Hepatocyte (in vitro differentiated cells): ENCODE measurements around the gene SIL1.

ENCODE experiments used
- EZH2 ChIP-seq: fragments of 200-600 bp; sonication (generic); IDR thresholded peaks from 2 replicates; pipeline ENCODE4 v1.6.1; 2016; ENCODE audit warnings: antibody characterized with exemption, mild to moderate bottlenecking, borderline replicate concordance
- EZH2phosphoT487 ChIP-seq: fragments of 200-600 bp; sonication (generic); IDR thresholded peaks from one replicate; pipeline ENCODE4 v1.6.1; 2018; ENCODE audit warnings: antibody characterized with exemption, mild to moderate bottlenecking, low read depth, moderate library complexity; ENCODE audit not compliant: unreplicated experiment, severe bottlenecking
- TF ChIP-seq, protein P1 (sequence below): fragments of 200-600 bp; sonication (generic); IDR thresholded peaks from 2 replicates; pipeline ENCODE4 v1.5.1; 2016; ENCODE audit warnings: antibody characterized with exemption, mild to moderate bottlenecking; ENCODE audit not compliant: poor library complexity

DNA sequence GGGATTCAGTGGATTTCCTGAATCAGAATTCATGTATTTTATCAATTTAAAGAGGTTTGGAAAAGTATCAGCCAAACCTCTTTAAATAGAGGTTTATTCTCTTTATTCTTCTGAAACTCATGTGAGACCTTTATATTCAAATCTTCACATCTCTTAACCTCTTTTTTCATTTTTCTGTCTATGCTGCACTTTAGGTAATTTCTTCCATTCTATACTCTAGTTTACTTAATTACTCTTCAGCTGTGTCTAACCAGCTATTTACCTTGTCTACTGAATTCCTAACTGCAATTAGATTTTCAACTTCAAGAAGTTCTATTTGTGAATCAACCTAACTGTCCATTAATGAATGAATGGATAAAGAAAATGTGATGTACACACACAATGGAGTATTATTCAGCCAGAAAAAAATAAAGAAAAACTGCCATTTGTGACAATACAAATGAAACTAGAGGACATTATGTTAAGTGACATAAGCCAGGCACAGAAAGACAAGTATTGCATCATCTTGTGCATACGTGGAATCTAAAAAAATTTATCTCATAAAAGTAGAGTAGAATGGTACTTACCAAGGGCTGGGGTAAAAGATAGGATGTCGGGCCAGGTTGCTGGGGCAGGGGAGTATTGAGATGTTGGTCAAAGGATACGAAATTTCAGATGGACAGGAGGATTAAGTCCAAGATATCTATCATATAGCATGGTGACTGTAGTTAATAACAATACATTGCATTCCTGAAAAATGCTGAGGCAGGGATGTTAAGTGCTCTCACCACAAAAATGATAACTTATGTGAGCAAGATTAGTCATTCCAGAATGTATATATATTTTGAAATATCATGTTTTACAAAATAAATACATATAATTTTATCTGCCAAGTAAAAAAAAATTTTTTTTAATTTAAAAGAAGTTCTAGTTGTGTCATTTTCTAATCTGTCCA, 193.5 kb downstream of the SIL1 start:
- TF ChIP-seq, protein P1, sequence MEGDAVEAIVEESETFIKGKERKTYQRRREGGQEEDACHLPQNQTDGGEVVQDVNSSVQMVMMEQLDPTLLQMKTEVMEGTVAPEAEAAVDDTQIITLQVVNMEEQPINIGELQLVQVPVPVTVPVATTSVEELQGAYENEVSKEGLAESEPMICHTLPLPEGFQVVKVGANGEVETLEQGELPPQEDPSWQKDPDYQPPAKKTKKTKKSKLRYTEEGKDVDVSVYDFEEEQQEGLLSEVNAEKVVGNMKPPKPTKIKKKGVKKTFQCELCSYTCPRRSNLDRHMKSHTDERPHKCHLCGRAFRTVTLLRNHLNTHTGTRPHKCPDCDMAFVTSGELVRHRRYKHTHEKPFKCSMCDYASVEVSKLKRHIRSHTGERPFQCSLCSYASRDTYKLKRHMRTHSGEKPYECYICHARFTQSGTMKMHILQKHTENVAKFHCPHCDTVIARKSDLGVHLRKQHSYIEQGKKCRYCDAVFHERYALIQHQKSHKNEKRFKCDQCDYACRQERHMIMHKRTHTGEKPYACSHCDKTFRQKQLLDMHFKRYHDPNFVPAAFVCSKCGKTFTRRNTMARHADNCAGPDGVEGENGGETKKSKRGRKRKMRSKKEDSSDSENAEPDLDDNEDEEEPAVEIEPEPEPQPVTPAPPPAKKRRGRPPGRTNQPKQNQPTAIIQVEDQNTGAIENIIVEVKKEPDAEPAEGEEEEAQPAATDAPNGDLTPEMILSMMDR, result no peak
- no peak for TF ChIP-seq EZH2phosphoT487
- no peak for TF ChIP-seq EZH2
